NCI-H1417 treated with DMSO at 0.1 percent for 48 hours (cell line): ENCODE results near the gene BTBD16.

ENCODE experiments used
- DNase-seq: peaks from one replicate; lab custom pipeline; 2025; lab: John Stamatoyannopoulos, UW

BTBD16 gene

DNA sequence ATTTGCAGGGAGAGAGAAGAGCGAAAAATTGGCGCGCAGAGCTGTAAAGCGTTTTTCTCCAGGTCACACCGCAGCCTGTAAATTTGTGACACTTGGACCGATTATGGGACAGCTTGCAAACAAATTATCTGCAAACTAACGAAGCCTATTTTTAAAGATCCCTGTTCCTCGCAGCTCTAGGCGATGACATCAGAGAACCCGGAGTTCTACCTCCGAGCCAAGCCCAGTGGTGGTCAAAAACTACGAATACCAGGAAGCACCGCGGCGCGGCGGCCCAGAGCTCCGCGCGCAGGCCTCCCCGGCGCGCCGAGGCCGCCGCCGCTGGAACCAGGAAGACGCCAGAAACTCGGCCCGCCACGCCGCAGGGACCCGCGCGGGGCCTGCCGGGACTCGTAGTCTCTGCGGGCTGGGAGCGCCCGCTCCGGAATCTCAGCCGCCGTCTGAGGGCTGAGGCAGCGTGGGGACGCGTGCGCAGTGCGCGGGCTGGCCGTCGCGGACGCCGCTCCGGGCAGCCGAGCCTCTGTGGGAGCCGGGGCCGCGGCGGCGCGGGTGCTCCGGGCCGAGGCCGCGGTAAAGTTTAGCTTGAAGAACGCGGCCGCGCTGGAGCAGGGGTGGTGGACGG, 103.3 kb downstream of the BTBD16 start, which contains the start of gene PLEKHA1:
Gene PLEKHA1, plus strand, starts transcription at position 472 of the 622 bp plus-strand sequence. CDS start 18,493 bp downstream, outside the sequence.
- DNase-seq = peak; percentile 48

GRCh38 chr10:122374859-122375678, 104.0 kb downstream of the BTBD16 start:
- DNase-seq = no peak

- DNase-seq = no peak
Measured at GRCh38 chr10:122375679-122376160, 104.6 kb downstream of the BTBD16 start.

DNA sequence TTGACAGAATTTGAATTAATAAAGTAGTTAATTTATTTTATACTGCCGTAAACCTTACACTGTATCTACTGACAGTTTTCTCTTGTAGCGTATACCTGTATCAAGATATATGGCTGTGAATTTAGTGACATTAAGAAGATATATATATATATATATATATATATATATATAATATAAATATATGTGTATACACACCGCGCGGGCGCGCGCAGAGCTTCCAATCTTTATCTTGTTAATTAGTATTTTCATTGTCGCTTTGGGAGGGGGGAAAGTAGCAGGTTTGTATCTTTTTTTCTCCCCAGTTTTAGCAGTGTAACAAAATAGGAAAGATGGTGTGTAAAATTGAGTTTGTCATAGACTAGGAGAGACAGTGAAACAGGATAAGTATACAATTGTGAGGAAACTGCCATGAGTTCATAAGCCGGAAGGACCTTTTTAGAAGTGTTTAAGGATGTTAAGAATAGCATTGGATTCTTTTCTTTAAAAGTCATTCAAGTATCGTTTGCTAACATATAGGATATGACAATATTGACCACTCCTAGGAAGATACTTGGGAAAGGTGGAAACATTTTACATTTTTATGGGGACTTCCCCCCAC, 105.4 kb downstream of the BTBD16 start:
- no peak for DNase-seq

- no peak for DNase-seq
Measured at GRCh38 chr10:122379041-122379440, 107.9 kb downstream of the BTBD16 start.

DNA sequence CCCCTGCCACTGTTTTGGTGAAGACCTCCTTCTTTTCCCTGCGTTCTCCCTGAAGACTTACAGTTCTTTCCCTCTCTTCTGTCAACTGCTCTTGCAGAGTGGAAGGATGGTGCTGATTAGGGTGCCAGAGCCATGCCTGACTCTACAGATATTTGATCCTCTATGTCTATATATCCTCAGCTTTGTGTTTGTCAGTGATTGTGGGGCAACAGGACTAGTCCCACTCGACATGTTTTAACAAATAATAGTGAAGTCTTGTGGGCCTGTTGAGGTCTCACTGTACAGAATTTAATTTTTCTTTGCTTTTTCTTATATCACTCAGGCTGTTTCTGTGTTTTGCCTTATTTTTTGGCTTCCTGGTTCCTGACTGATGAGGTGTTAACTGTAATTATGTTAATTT, 108.4 kb downstream of the BTBD16 start:
- DNase-seq = no peak

DNA sequence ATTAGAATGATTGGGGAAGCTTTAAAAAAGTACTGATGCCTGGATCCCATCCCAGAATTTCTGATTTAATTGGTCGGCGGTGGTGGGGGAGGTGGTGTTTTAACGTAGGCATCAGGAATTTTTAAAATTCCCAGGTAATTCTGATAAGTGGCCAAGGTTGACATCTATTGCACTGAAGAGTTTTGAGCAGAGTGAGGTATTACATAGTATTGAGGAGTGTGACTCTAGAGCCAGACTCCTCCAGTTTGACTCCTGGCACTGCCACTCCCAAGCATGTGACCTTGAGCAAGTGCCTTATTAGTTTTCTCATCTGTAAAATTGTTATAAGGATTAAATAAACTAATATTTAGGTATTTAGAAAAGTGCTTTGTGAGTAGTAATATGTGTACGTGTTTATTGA, 109.6 kb downstream of the BTBD16 start:
- no peak for DNase-seq

GRCh38 chr10:122381680-122382079, 110.6 kb downstream of the BTBD16 start:
- DNase-seq = no peak

GRCh38 chr10:122386514-122386913, 115.4 kb downstream of the BTBD16 start:
- no peak for DNase-seq

DNA sequence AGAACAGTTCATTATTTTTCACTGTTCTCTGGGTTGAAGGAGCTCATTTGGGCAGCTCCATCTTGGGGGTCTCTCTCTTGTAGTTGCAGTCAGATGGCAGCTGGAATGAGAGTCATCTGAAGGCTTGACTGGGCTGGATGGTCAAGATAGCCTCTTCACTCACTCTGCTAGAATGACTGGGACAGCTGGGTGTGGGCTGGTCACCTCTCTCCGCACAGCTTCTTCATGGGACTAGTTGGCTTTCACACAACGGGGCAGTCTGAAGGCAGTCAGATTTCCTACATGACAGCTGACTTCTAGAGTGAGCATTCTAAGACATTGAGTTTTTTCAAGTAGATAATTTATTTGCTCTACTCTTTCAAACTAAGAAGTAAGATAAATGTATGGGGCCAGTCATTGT, 116.5 kb downstream of the BTBD16 start:
- DNase-seq = no peak
